Upper lobe of right lung (tissue), 1 donor: ENCODE results near the gene MXRA5. TPM values are rescaled to one million over a fixed set of nuclear protein-coding genes. Genes with fewer than 3 reads are reported as not detected.

ENCODE experiments used
- ATAC-seq: fragments of 200-7000 bp; cut with Tn5 transposase; one replicate; pipeline ENCODE4 v1.9.1; 2020; ENCODE audit warnings: mild to moderate bottlenecking, moderate library complexity
- DNase-seq: peaks from one replicate; pipeline ENCODE4 v3.0.0-alpha.2; 2020
- H3K27ac ChIP-seq: fragments of 200-600 bp; one replicate; pipeline ENCODE4 v1.8.0; 2022
- H3K27me3 ChIP-seq: fragments of 200-600 bp; one replicate; pipeline ENCODE4 v1.8.0; 2022; ENCODE audit warnings: mild to moderate bottlenecking
- H3K36me3 ChIP-seq: fragments of 200-600 bp; one replicate; pipeline ENCODE4 v1.8.0; 2022
- H3K4me1 ChIP-seq: fragments of 200-600 bp; one replicate; pipeline ENCODE4 v1.8.0; 2022
- H3K4me3 ChIP-seq: fragments of 200-600 bp; one replicate; pipeline ENCODE4 v1.8.0; 2022; ENCODE audit warnings: mild to moderate bottlenecking
- H3K9me3 ChIP-seq: fragments of 200-600 bp; one replicate; pipeline ENCODE4 v1.8.0; 2022
- CTCF ChIP-seq: fragments of 200-600 bp; IDR thresholded peaks from one replicate; pipeline ENCODE4 v1.8.0; 2022; ENCODE audit warnings: antibody characterized with exemption
- intact Hi-C: fragments of 100-400 bp; cut with DNase I; formaldehyde crosslinking; loops from one replicate; pipeline ENCODE4 v1.11.0; 2022
- long read RNA-seq: library from polyadenylated mRNA; unstranded; transcript quantifications from one replicate; pipeline ENCODE4 v2.0.0, GENCODE V29; 2021
- total RNA-seq: library from RNA; stranded (reverse); fragmentation: NEBNext Ultra II Directional; extraction: Animal tissue kit (Norgen Biotek cat#: 25700); gene quantifications from one replicate; pipeline ENCODE4 v1.2.1, GENCODE V29; 2021
- donor health status: DM: no; HTN: yes; CAD: no; lungs with severe emphysema.

Gene MXRA5
- 8.9 TPM for total RNA-seq
- long read RNA-seq, partial matches to known transcripts = 6 of 6 reads
- long read RNA-seq, other reads (novel, unspliced or antisense) = 0 of 6 reads

- no peaks in the 10 kb centered on the region for H3K9me3 ChIP-seq
- intact Hi-C loops = no loop called here
- H3K27me3 ChIP-seq = no peaks in the 10 kb centered on the region
- peak within 1 kb of the TSS; percentile 36 for H3K4me3 ChIP-seq
- no peaks in the 10 kb centered on the region for H3K4me1 ChIP-seq
- ATAC-seq (no peak), DNase-seq (no peak)
- H3K36me3 ChIP-seq = no peaks in the 10 kb centered on the region
- TF ChIP-seq CTCF = no peak
- peak within 1 kb of the TSS; percentile 58 for H3K27ac ChIP-seq
Measured at GRCh38 chrX:3346501-3347259, at the start of gene MXRA5. Gene MXRA5, minus strand, starts transcription at chrX:3346652. Its CDS starts 2,819 bp downstream, at chrX:3343833.

- Histone ChIP-seq H3K9me3 (no peaks in the 10 kb centered on the region), H3K36me3 (no peaks in the 10 kb centered on the region), H3K27ac (no peak overlapping the region), H3K4me1 (no peaks in the 10 kb centered on the region), H3K27me3 (no peaks in the 10 kb centered on the region), H3K4me3 (no peak overlapping the region)
- intact Hi-C loops = no loop called here
- no peak for TF ChIP-seq CTCF
- DNase-seq = no peak
- ATAC-seq = no peak
Measured at GRCh38 chrX:3393581-3394111, 47.2 kb upstream of the MXRA5 start.

- no peak for TF ChIP-seq CTCF
- no peaks in the 10 kb centered on the region for H3K36me3 ChIP-seq
- H3K9me3 ChIP-seq = no peaks in the 10 kb centered on the region
- H3K4me3 ChIP-seq = no peak overlapping the region
- intact Hi-C loops = no loop called here
- no peaks in the 10 kb centered on the region for H3K27me3 ChIP-seq
- H3K4me1 ChIP-seq = no peaks in the 10 kb centered on the region
- DNase-seq (no peak), ATAC-seq (no peak)
- H3K27ac ChIP-seq = no peak overlapping the region
Measured at GRCh38 chrX:3393178-3393577, 46.7 kb upstream of the MXRA5 start.

GRCh38 chrX:3388457-3388856 lies 42.0 kb upstream of the MXRA5 start:
- H3K36me3 ChIP-seq = no peaks in the 10 kb centered on the region
- no peaks in the 10 kb centered on the region for H3K27me3 ChIP-seq
- ATAC-seq (no peak), DNase-seq (no peak)
- no peaks in the 10 kb centered on the region for H3K9me3 ChIP-seq
- TF ChIP-seq CTCF = no peak
- no peaks in the 10 kb centered on the region for H3K4me1 ChIP-seq
- intact Hi-C loops = no loop called here
- no peak overlapping the region for H3K4me3 ChIP-seq
- H3K27ac ChIP-seq = no peak overlapping the region

- no peaks in the 10 kb centered on the region for H3K9me3 ChIP-seq
- H3K4me3 ChIP-seq = no peak overlapping the region
- H3K27ac ChIP-seq = no peak overlapping the region
- intact Hi-C loops = no loop called here
- TF ChIP-seq CTCF = no peak
- ATAC-seq (no peak), DNase-seq (no peak)
- H3K27me3 ChIP-seq = no peaks in the 10 kb centered on the region
- no peaks in the 10 kb centered on the region for H3K36me3 ChIP-seq
- H3K4me1 ChIP-seq = no peaks in the 10 kb centered on the region
Measured at GRCh38 chrX:3384327-3384726, 37.9 kb upstream of the MXRA5 start.
